HepG2 (cell line): ENCODE measurements around the gene PTPRM. TPM values are rescaled to one million over a fixed set of nuclear protein-coding genes. Genes with fewer than 3 reads are reported as not detected.
A peak's percentile ranks its signal among the peaks of the same experiment; 100 is the strongest.

ENCODE experiments used
- GFI1 ChIP-seq: sonication (generic); formaldehyde crosslinking; IDR thresholded peaks from 2 replicates; pipeline ENCODE4 v1.5.0; 2020; ENCODE audit warnings: missing genetic modification reagents, mild to moderate bottlenecking, borderline replicate concordance
- HOXD1 ChIP-seq: sonication (generic); formaldehyde crosslinking; IDR thresholded peaks from 2 replicates; pipeline ENCODE4 v1.5.0; 2020; ENCODE audit warnings: missing genetic modification reagents
- MAZ ChIP-seq, 2 experiments: sonication (generic) in 1 of 2; formaldehyde crosslinking in 1 of 2; IDR thresholded peaks; 2 replicates each; pipeline versions ENCODE4 v1.5.0 to v1.6.1; 2012 to 2020; ENCODE audit warnings: low read depth in 2 of 2, mild to moderate bottlenecking in 2 of 2, borderline replicate concordance in 1 of 2, improper control_type of control experiment in 1 of 2, low read length in 1 of 2, missing genetic modification reagents in 1 of 2, moderate library complexity in 1 of 2
- NCOA2 ChIP-seq: sonication (generic); formaldehyde crosslinking; IDR thresholded peaks from 2 replicates; pipeline ENCODE4 v1.8.0; 2022; ENCODE audit warnings: inconsistent platforms
- NFIC ChIP-seq: IDR thresholded peaks from 2 replicates; pipeline ENCODE4 v1.6.1; 2012; ENCODE audit warnings: mild to moderate bottlenecking, low read length, inconsistent platforms
- NR2F1 ChIP-seq, 2 experiments: fragments of 450-650 bp in 1 of 2; formaldehyde crosslinking in 1 of 2; IDR thresholded peaks; 2 replicates each; pipeline versions ENCODE4 v1.5.0 to v1.6.1; 2016 to 2020; ENCODE audit warnings: mild to moderate bottlenecking in 1 of 2, missing compliant biosample characterization in 1 of 2, missing genetic modification reagents in 1 of 2, moderate library complexity in 1 of 2
- RAD21 ChIP-seq: fragments of 450-650 bp; formaldehyde crosslinking; IDR thresholded peaks from 2 replicates; pipeline ENCODE4 v1.5.0; 2020; ENCODE audit warnings: mild to moderate bottlenecking
- RXRB ChIP-seq: IDR thresholded peaks from 2 replicates; pipeline ENCODE4 v1.6.1; 2016; ENCODE audit warnings: borderline replicate concordance, missing genetic modification reagents, missing compliant biosample characterization
- XRCC5 ChIP-seq: fragments of 200-400 bp; formaldehyde crosslinking; optimal IDR thresholded peaks from 2 replicates; pipeline ENCODE3; 2017; ENCODE audit warnings: mild to moderate bottlenecking, low read length
- ZMYM4 ChIP-seq: sonication (generic); formaldehyde crosslinking; IDR thresholded peaks from 2 replicates; pipeline ENCODE4 v1.8.1; 2023; ENCODE audit warnings: mild to moderate bottlenecking, missing genetic modification reagents
- ZNF33A ChIP-seq: sonication (generic); formaldehyde crosslinking; IDR thresholded peaks from 2 replicates; pipeline ENCODE4 v1.5.1; 2020; ENCODE audit warnings: missing genetic modification reagents, mild to moderate bottlenecking, moderate library complexity, borderline replicate concordance
- polyA plus RNA-seq, 8 experiments: library from polyadenylated mRNA; depleted of rRNA in 3 of 8; stranded (reverse) in 7 of 8; unstranded in 1 of 8; fragments of >200 nt; fragmentation: Illumina TruSeq in 4 of 8; extraction: Trizol in 4 of 8; gene quantifications; 2 replicates each; pipeline versions ENCODE4 v1.2.1 to v1.2.3, GENCODE V29; 2011 to 2016; ENCODE audit warnings: low read depth in 4 of 8, missing spikeins in 1 of 8, mixed read lengths in 1 of 8; ENCODE audit not compliant: insufficient read depth in 1 of 8
- total RNA-seq, 5 experiments: library from RNA; depleted of rRNA; stranded (reverse); fragments of >200 nt; fragmentation: Illumina TruSeq; extraction: Trizol; gene quantifications; 2 replicates each; pipeline ENCODE4 v1.2.3, GENCODE V29; 2016; ENCODE audit warnings: low read depth in 1 of 5
- TF ChIP-seq, protein P1 (sequence below): IDR thresholded peaks from 2 replicates; pipeline ENCODE4 v1.6.1; 2018; ENCODE audit warnings: missing genetic modification reagents, mild to moderate bottlenecking, missing compliant biosample characterization
- TF ChIP-seq, protein P2 (sequence below): sonication (generic); formaldehyde crosslinking; IDR thresholded peaks from 2 replicates; pipeline ENCODE4 v1.5.0; 2020; ENCODE audit warnings: missing genetic modification reagents, mild to moderate bottlenecking, borderline replicate concordance
- TF ChIP-seq, protein P3 (sequence below): sonication (generic); formaldehyde crosslinking; IDR thresholded peaks from 2 replicates; pipeline ENCODE4 v1.4.0; 2020; ENCODE audit warnings: missing genetic modification reagents, borderline replicate concordance
- TF ChIP-seq, protein P4 (sequence below): sonication (generic); formaldehyde crosslinking; conservative IDR thresholded peaks from 2 replicates; pipeline ENCODE4 v1.4.0; 2020; ENCODE audit warnings: missing genetic modification reagents
- TF ChIP-seq, protein P5 (sequence below): sonication (generic); formaldehyde crosslinking; IDR thresholded peaks from 2 replicates; pipeline ENCODE4 v1.8.0; 2022; ENCODE audit warnings: low read depth, missing genetic modification reagents
- TF ChIP-seq, protein P6 (sequence below): sonication (generic); formaldehyde crosslinking; IDR thresholded peaks from 2 replicates; pipeline ENCODE4 v1.4.0; 2020; ENCODE audit warnings: missing genetic modification reagents

PTPRM gene
- total and polyA plus RNA-seq, 2 of the 13 experiments (the other 11 are each of a cell fraction or from before 2014, with no cell fraction given): 12.6 to 108 TPM

DNA sequence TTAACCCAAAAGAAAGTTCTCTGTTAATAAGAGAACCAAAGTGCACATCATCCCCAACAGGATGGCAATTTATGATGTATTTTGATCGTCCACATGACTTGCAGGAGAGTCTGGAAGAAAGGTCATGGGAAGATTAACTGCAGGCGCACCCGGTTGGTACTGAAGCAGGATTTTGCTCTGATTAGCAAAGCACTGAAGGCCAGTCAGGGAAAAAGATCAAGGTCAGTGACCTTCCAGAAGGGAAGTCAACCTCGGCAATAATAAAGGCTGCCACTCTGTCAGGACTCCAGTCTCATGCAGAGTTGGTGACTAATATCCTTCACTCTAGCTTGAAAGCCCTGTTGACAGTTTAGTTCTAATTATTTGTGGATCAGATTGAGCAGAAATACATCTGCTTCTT is 609.4 kb downstream of the PTPRM start (continued):
- TF ChIP-seq, protein P1, sequence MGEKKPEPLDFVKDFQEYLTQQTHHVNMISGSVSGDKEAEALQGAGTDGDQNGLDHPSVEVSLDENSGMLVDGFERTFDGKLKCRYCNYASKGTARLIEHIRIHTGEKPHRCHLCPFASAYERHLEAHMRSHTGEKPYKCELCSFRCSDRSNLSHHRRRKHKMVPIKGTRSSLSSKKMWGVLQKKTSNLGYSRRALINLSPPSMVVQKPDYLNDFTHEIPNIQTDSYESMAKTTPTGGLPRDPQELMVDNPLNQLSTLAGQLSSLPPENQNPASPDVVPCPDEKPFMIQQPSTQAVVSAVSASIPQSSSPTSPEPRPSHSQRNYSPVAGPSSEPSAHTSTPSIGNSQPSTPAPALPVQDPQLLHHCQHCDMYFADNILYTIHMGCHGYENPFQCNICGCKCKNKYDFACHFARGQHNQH (CRISPR knock-in tag): 0 out of 2 replicates have a peak, but pooled peaks have one; percentile 34
- peak; percentile 46; the same call in 1 of the 2 replicates for TF ChIP-seq ZMYM4 (CRISPR knock-in tag)
- TF ChIP-seq, protein P2, sequence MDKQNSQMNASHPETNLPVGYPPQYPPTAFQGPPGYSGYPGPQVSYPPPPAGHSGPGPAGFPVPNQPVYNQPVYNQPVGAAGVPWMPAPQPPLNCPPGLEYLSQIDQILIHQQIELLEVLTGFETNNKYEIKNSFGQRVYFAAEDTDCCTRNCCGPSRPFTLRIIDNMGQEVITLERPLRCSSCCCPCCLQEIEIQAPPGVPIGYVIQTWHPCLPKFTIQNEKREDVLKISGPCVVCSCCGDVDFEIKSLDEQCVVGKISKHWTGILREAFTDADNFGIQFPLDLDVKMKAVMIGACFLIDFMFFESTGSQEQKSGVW: no peak
- peak; percentile 53; the same call in 1 of the 2 replicates for TF ChIP-seq NFIC
- TF ChIP-seq, protein P3, sequence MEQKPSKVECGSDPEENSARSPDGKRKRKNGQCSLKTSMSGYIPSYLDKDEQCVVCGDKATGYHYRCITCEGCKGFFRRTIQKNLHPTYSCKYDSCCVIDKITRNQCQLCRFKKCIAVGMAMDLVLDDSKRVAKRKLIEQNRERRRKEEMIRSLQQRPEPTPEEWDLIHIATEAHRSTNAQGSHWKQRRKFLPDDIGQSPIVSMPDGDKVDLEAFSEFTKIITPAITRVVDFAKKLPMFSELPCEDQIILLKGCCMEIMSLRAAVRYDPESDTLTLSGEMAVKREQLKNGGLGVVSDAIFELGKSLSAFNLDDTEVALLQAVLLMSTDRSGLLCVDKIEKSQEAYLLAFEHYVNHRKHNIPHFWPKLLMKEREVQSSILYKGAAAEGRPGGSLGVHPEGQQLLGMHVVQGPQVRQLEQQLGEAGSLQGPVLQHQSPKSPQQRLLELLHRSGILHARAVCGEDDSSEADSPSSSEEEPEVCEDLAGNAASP: peak; percentile 78; the same call in 1 of the 2 replicates
- TF ChIP-seq RAD21 (CRISPR knock-in tag): no peak
- TF ChIP-seq HOXD1 (CRISPR knock-in tag): no peak
- TF ChIP-seq NR2F1 (CRISPR knock-in tag; IDR thresholded peaks at IDR 0.05): peak; percentile 94
- peak; percentile 93 for TF ChIP-seq RXRB (CRISPR knock-in tag)
- peak; percentile 23; the same call in 1 of the 2 replicates for TF ChIP-seq NCOA2
- 0 out of 2 replicates have a peak, but pooled peaks have one; percentile 59 for TF ChIP-seq GFI1 (CRISPR knock-in tag)
- TF ChIP-seq, protein P4, sequence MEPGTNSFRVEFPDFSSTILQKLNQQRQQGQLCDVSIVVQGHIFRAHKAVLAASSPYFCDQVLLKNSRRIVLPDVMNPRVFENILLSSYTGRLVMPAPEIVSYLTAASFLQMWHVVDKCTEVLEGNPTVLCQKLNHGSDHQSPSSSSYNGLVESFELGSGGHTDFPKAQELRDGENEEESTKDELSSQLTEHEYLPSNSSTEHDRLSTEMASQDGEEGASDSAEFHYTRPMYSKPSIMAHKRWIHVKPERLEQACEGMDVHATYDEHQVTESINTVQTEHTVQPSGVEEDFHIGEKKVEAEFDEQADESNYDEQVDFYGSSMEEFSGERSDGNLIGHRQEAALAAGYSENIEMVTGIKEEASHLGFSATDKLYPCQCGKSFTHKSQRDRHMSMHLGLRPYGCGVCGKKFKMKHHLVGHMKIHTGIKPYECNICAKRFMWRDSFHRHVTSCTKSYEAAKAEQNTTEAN: no peak
- TF ChIP-seq, protein P5, sequence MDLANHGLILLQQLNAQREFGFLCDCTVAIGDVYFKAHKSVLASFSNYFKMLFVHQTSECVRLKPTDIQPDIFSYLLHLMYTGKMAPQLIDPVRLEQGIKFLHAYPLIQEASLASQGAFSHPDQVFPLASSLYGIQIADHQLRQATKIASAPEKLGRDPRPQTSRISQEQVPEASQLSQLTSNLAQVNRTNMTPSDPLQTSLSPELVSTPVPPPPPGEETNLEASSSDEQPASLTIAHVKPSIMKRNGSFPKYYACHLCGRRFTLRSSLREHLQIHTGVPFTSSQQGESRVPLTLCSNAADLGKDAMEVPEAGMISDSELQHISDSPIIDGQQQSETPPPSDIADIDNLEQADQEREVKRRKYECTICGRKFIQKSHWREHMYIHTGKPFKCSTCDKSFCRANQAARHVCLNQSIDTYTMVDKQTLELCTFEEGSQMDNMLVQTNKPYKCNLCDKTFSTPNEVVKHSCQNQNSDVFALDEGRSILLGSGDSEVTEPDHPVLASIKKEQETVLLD: no peak
- no peak for TF ChIP-seq XRCC5
- no peak for TF ChIP-seq ZNF33A (CRISPR knock-in tag)
- TF ChIP-seq MAZ (IDR thresholded peaks at IDR 0.05; ENCODE audit: borderline replicate concordance, low read depth, low read length): no peak
- no peak for TF ChIP-seq MAZ (CRISPR knock-in tag; IDR thresholded peaks at IDR 0.05; ENCODE audit: low read depth)
- TF ChIP-seq, protein P6, sequence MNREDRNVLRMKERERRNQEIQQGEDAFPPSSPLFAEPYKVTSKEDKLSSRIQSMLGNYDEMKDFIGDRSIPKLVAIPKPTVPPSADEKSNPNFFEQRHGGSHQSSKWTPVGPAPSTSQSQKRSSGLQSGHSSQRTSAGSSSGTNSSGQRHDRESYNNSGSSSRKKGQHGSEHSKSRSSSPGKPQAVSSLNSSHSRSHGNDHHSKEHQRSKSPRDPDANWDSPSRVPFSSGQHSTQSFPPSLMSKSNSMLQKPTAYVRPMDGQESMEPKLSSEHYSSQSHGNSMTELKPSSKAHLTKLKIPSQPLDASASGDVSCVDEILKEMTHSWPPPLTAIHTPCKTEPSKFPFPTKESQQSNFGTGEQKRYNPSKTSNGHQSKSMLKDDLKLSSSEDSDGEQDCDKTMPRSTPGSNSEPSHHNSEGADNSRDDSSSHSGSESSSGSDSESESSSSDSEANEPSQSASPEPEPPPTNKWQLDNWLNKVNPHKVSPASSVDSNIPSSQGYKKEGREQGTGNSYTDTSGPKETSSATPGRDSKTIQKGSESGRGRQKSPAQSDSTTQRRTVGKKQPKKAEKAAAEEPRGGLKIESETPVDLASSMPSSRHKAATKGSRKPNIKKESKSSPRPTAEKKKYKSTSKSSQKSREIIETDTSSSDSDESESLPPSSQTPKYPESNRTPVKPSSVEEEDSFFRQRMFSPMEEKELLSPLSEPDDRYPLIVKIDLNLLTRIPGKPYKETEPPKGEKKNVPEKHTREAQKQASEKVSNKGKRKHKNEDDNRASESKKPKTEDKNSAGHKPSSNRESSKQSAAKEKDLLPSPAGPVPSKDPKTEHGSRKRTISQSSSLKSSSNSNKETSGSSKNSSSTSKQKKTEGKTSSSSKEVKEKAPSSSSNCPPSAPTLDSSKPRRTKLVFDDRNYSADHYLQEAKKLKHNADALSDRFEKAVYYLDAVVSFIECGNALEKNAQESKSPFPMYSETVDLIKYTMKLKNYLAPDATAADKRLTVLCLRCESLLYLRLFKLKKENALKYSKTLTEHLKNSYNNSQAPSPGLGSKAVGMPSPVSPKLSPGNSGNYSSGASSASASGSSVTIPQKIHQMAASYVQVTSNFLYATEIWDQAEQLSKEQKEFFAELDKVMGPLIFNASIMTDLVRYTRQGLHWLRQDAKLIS: no peak
